Thyroid gland (tissue), 4 donors: Measurements from ENCODE around the gene NT5DC2.

Experiments used
- POLR2A ChIP-seq, 2 donors: fragments of 450-650 bp; IDR thresholded peaks; one replicate each; pipeline ENCODE4 v1.6.1; 2017; ENCODE audit warnings: antibody characterized with exemption in 2 of 2, mild to moderate bottlenecking in 2 of 2, moderate library complexity in 1 of 2
- TF ChIP-seq, protein P1 (sequence below), 6 experiments: fragments of 200-600 bp in 3 of 6; fragments of 450-650 bp in 3 of 6; sonication (generic) in 3 of 6; IDR thresholded peaks; one replicate each; pipeline ENCODE4 v1.5.1; 2016 to 2019; ENCODE audit warnings: antibody characterized with exemption in 6 of 6, mild to moderate bottlenecking in 2 of 6, inconsistent platforms in 1 of 6, moderate library complexity in 1 of 6

DNA sequence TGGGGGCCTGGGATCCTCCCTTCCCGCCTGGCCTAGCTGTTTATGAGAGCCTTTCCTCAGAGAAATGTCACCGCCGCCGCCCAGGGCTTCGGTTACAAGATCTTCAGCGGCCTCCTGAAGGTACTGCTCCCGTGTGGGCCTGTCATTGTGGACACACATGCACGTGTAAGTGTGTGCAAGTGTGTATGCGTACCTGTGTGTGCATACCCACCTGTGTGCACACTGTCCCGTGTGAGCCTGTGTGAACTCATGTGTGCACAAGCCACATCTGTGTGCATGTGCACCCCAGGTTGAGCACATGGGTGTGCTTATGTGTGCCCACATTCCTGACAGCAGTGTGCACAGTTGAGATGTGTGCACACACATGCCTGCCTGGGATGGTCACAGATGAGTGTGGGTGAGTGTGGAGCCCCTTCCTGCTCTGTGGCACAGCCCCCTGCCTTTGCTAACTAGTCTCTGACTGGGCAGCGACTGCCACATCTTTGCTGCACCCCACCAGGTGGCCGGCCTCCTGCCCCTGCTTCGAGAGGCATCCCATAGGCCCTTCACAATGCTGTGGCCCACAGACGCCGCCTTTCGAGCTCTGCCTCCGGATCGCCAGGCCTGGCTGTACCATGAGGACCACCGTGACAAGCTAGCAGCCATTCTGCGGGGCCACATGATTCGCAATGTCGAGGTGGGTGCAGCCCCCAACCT, 14.1 kb downstream of the NT5DC2 start:
- TF ChIP-seq, protein P1, sequence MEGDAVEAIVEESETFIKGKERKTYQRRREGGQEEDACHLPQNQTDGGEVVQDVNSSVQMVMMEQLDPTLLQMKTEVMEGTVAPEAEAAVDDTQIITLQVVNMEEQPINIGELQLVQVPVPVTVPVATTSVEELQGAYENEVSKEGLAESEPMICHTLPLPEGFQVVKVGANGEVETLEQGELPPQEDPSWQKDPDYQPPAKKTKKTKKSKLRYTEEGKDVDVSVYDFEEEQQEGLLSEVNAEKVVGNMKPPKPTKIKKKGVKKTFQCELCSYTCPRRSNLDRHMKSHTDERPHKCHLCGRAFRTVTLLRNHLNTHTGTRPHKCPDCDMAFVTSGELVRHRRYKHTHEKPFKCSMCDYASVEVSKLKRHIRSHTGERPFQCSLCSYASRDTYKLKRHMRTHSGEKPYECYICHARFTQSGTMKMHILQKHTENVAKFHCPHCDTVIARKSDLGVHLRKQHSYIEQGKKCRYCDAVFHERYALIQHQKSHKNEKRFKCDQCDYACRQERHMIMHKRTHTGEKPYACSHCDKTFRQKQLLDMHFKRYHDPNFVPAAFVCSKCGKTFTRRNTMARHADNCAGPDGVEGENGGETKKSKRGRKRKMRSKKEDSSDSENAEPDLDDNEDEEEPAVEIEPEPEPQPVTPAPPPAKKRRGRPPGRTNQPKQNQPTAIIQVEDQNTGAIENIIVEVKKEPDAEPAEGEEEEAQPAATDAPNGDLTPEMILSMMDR (IDR thresholded peaks at IDR 0.05) = no peak
- TF ChIP-seq POLR2A (IDR thresholded peaks at IDR 0.05) = no peak
